Endothelial cell of umbilical vein (primary cell): ENCODE results near the gene NHS. TPM values are rescaled to one million over a fixed set of nuclear protein-coding genes. Genes with fewer than 3 reads are reported as not detected.
A peak's percentile ranks its signal among the peaks of the same experiment; 100 is the strongest.

Experiments used
- BruUV-seq: library from RNA; stranded (reverse); fragments of 400-500 nt; replicated peaks from 2 replicates; lab custom pipeline; 2021; lab: Mats Ljungman, UMichigan
- CTCF ChIA-PET: fragments of 300-600, 350-600 bp; sonication (Branson Sonifier 250); formaldehyde crosslinking; loops from one replicate; lab custom pipeline; 2021; ENCODE audit warnings: antibody characterized with exemption, inconsistent platforms; lab: Charles Lee
- POLR2A ChIA-PET: fragments of 300-600, 350-600 bp; sonication (Branson Sonifier 250); formaldehyde crosslinking; loops from one replicate; lab custom pipeline; 2021; ENCODE audit warnings: antibody characterized with exemption, inconsistent platforms; lab: Charles Lee
- DNase-seq: peaks from one replicate; pipeline ENCODE4 v3.0.0-alpha.2; 2011; ENCODE audit warnings: low read depth, low spot score
- FAIRE-seq: peaks from 2 replicates; lab custom pipeline; 2011; peaks lifted over from hg19 to GRCh38; lab: Jason Lieb, UNC
- H2AFZ ChIP-seq: 2 replicates; pipeline ENCODE4 v1.6.0; 2012; ENCODE audit warnings: low read depth, low read length, control low read depth, inconsistent platforms
- H3K27ac ChIP-seq: 2 replicates; pipeline ENCODE4 v1.5.1; 2011; ENCODE audit warnings: low read depth, mild to moderate bottlenecking, control low read depth, low read length, moderate library complexity; ENCODE audit not compliant: insufficient read depth
- H3K27me3 ChIP-seq, 2 experiments: 2 replicates each; pipeline versions ENCODE4 v1.6.0 to v1.6.1; 2011; ENCODE audit warnings: low read length in 2 of 2, mixed read lengths in 1 of 2; ENCODE audit not compliant: control insufficient read depth in 2 of 2, insufficient read depth in 2 of 2
- H3K36me3 ChIP-seq, 2 experiments: 2 replicates in 1 of 2; 3 replicates in 1 of 2; pipeline ENCODE4 v1.5.1; 2011; ENCODE audit warnings: low read length in 2 of 2, mild to moderate bottlenecking in 1 of 2, moderate library complexity in 1 of 2; ENCODE audit not compliant: control insufficient read depth in 2 of 2, insufficient read depth in 2 of 2; ENCODE audit errors: extremely low read depth in 1 of 2
- H3K4me1 ChIP-seq: 3 replicates; pipeline ENCODE4 v1.5.1; 2011; ENCODE audit warnings: mild to moderate bottlenecking, low read length; ENCODE audit not compliant: control insufficient read depth, insufficient read depth; ENCODE audit errors: extremely low read depth
- H3K4me2 ChIP-seq: 2 replicates; pipeline ENCODE4 v1.6.1; 2011; ENCODE audit warnings: low read length, control low read depth, mixed read lengths; ENCODE audit not compliant: insufficient read depth
- H3K4me3 ChIP-seq, 3 experiments: fragments of 200-600 bp in 1 of 3; sonication (generic), shearing (Covaris generic) in 1 of 3; replicated peaks in 1 of 3; 2 replicates each; pipeline ENCODE4 v1.5.1; 2011 to 2016; ENCODE audit warnings: control low read depth in 3 of 3, low read length in 3 of 3, mild to moderate bottlenecking in 2 of 3, inconsistent platforms in 1 of 3, low read depth in 1 of 3, moderate library complexity in 1 of 3; ENCODE audit not compliant: insufficient read depth in 1 of 3
- H3K79me2 ChIP-seq: 2 replicates; pipeline ENCODE4 v1.6.0; 2012; ENCODE audit warnings: low read length, inconsistent platforms; ENCODE audit not compliant: control insufficient read depth, insufficient read depth
- H3K9ac ChIP-seq: replicated peaks from 2 replicates; pipeline ENCODE3; 2011; ENCODE audit warnings: low read length, control low read depth; ENCODE audit not compliant: insufficient read depth; ENCODE audit errors: extremely low read depth
- H3K9me1 ChIP-seq: replicated peaks from 3 replicates; pipeline ENCODE4 v1.6.0; 2011; ENCODE audit warnings: mild to moderate bottlenecking, low read length; ENCODE audit not compliant: control insufficient read depth, insufficient read depth; ENCODE audit errors: extremely low read depth
- H3K9me3 ChIP-seq: replicated peaks from 2 replicates; pipeline ENCODE4 v1.5.1; 2012; ENCODE audit warnings: low read length, inconsistent platforms; ENCODE audit not compliant: control insufficient read depth, insufficient read depth
- H4K20me1 ChIP-seq: replicated peaks from 2 replicates; pipeline ENCODE3; 2011; ENCODE audit warnings: mild to moderate bottlenecking, low read length; ENCODE audit not compliant: control insufficient read depth, insufficient read depth; ENCODE audit errors: extremely low read depth
- EZH2 ChIP-seq: IDR thresholded peaks from 2 replicates; pipeline ENCODE4 v1.6.1; 2012; ENCODE audit warnings: borderline replicate concordance, low read depth, mild to moderate bottlenecking, moderate library complexity, low read length, inconsistent platforms; ENCODE audit not compliant: severe bottlenecking
- FOS ChIP-seq: IDR thresholded peaks from 2 replicates; pipeline ENCODE4 v1.6.1; 2011; ENCODE audit warnings: mild to moderate bottlenecking, low read length, moderate library complexity, borderline replicate concordance; ENCODE audit not compliant: insufficient read depth
- GATA2 ChIP-seq: IDR thresholded peaks from 2 replicates; pipeline ENCODE4 v1.7.0; 2011; ENCODE audit warnings: low read depth, mild to moderate bottlenecking, moderate library complexity, mixed read lengths, low read length; ENCODE audit not compliant: insufficient read length, insufficient read depth
- JUN ChIP-seq: IDR thresholded peaks from 2 replicates; pipeline ENCODE4 v1.6.1; 2011; ENCODE audit warnings: borderline replicate concordance, low read depth; ENCODE audit not compliant: insufficient read length, insufficient read depth
- MYC ChIP-seq: IDR thresholded peaks from one replicate; pipeline ENCODE4 v1.6.1; 2011; ENCODE audit warnings: mild to moderate bottlenecking, low read depth, low read length
- POLR2A ChIP-seq: IDR thresholded peaks from 2 replicates; pipeline ENCODE4 v1.6.1; 2012; ENCODE audit warnings: low read depth, mild to moderate bottlenecking, control low read depth, low read length
- POLR2AphosphoS5 ChIP-seq: IDR thresholded peaks from 2 replicates; pipeline ENCODE4 v1.6.1; 2012; ENCODE audit warnings: low read depth, mild to moderate bottlenecking, control low read depth, low read length, moderate library complexity; ENCODE audit not compliant: insufficient read depth
- dilution Hi-C: fragments of 300-500 bp; cut with MboI; formaldehyde crosslinking; loops from one replicate; pipeline ENCODE4 v1.15.0; 2019; ENCODE audit warnings: low sequenced_read_pairs; ENCODE audit not compliant: extremely low pct_ligation_motif_present
- intact Hi-C: fragments of 100-400 bp; cut with micrococcal nuclease; formaldehyde crosslinking; loops from one replicate; pipeline ENCODE4 v1.10.0; 2022
- polyA plus RNA-seq, 4 experiments: library from polyadenylated mRNA; depleted of rRNA in 3 of 4; stranded (reverse) in 3 of 4; unstranded in 1 of 4; fragments of >200 nt; gene quantifications; 2 replicates each; pipeline versions ENCODE4 v1.2.1 to v1.2.3, GENCODE V29; 2011 to 2012; ENCODE audit warnings: missing spikeins in 1 of 4
- total RNA-seq: library from RNA; stranded (reverse); gene quantifications from 2 replicates; pipeline ENCODE4 v1.2.3, GENCODE V29; 2021
- TF ChIP-seq, protein P1 (sequence below): IDR thresholded peaks from 2 replicates; pipeline ENCODE4 v1.6.1; 2011; ENCODE audit not compliant: insufficient read depth, insufficient read length
- TF ChIP-seq, protein P2 (sequence below), 2 donors: IDR thresholded peaks; 1 replicate in 1 of 2; 2 replicates in 1 of 2; pipeline ENCODE4 v1.5.1; 2011; ENCODE audit warnings: low read length in 2 of 2, mild to moderate bottlenecking in 2 of 2, moderate library complexity in 2 of 2, control low read depth in 1 of 2, inconsistent platforms in 1 of 2, low read depth in 1 of 2; ENCODE audit not compliant: insufficient read depth in 1 of 2; ENCODE audit errors: extremely low read depth in 1 of 2

The NHS gene
- total and polyA plus RNA-seq, 2 donors (not counting 3 experiments of a cell fraction or from before 2014, with no cell fraction given): 0.07 to 0.46 TPM

DNA sequence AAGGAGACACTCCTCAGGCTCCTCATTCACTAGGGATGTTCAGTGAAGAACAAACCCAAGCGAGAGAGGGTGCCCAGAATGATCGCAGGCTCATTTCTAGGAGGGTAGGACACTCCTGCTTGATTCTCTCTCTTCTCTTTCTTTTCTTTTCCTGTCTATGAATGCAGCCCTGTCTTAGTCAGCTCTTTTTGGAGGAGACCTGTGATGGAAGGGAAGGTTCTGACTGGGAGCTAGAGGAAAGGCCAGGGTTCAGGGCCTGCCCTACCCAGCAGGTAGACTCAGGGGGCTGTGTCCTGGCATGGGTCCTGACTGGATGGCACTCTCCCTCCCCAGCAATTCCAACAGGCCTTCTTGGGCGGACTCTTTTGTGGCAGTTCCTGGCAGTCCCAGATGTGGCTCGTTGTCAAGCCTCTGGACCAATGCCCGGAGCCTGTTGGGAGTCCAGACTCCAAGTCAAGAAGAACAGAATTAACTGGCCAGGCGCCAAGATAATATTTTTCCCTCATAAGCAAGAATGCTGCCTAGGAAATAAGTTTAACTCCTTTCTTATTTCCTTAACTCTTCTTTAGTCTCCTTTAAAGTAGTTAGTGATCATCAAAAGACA lies 222.9 kb downstream of the NHS start:
- intact Hi-C loops: loop anchor here (10.0 kb wide), 2 partner anchors 757 to 773 kb away; partner anchors contain the start of gene SCML2
- H3K4me2 ChIP-seq: peak overlapping the region; percentile 11
- BruUV-seq: no TSS peak
- TF ChIP-seq EZH2: no peak
- TF ChIP-seq, protein P1, sequence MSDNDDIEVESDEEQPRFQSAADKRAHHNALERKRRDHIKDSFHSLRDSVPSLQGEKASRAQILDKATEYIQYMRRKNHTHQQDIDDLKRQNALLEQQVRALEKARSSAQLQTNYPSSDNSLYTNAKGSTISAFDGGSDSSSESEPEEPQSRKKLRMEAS: no peak
- TF ChIP-seq FOS: no peak
- TF ChIP-seq POLR2AphosphoS5: no peak
- TF ChIP-seq JUN: no peak
- TF ChIP-seq, protein P2, sequence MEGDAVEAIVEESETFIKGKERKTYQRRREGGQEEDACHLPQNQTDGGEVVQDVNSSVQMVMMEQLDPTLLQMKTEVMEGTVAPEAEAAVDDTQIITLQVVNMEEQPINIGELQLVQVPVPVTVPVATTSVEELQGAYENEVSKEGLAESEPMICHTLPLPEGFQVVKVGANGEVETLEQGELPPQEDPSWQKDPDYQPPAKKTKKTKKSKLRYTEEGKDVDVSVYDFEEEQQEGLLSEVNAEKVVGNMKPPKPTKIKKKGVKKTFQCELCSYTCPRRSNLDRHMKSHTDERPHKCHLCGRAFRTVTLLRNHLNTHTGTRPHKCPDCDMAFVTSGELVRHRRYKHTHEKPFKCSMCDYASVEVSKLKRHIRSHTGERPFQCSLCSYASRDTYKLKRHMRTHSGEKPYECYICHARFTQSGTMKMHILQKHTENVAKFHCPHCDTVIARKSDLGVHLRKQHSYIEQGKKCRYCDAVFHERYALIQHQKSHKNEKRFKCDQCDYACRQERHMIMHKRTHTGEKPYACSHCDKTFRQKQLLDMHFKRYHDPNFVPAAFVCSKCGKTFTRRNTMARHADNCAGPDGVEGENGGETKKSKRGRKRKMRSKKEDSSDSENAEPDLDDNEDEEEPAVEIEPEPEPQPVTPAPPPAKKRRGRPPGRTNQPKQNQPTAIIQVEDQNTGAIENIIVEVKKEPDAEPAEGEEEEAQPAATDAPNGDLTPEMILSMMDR (IDR thresholded peaks at IDR 0.05; ENCODE audit: extremely low read depth in 1 of 2, insufficient read depth in 1 of 2, low read depth in 1 of 2, low read length in 2 of 2): no peak
- no peak for TF ChIP-seq GATA2
- no peak for TF ChIP-seq POLR2A
- TF ChIP-seq MYC: no peak
- no peak overlapping the region for H3K4me3 ChIP-seq
- no peaks in the 10 kb centered on the region for H3K36me3 ChIP-seq
- dilution Hi-C loops: no loop called here
- CTCF ChIA-PET: no interaction called here
- no peaks in the 10 kb centered on the region for H3K27me3 ChIP-seq
- POLR2A ChIA-PET: no interaction called here
- H4K20me1 ChIP-seq: no peaks in the 10 kb centered on the region
- H3K4me1 ChIP-seq: peaks cover 41% of the 10 kb centered on the region
- DNase-seq (peak; percentile 63), FAIRE-seq (peak; percentile 87)
- no peaks in the 10 kb centered on the region for H3K79me2 ChIP-seq
- no peaks in the 10 kb centered on the region for H3K9me1 ChIP-seq
- H3K9ac ChIP-seq: no peak overlapping the region
- no peaks in the 10 kb centered on the region for H3K9me3 ChIP-seq
- H2AFZ ChIP-seq: peak overlapping the region; percentile 57
- peak overlapping the region; percentile 23 for H3K27ac ChIP-seq
